Measurements from ENCODE around the gene KCNK13. TPM values are rescaled to one million over a fixed set of nuclear protein-coding genes. Genes with fewer than 3 reads are reported as not detected.
"Not testable (repeated sequence)": the region's sequence is repeated elsewhere in the genome, so short reads cannot be mapped to it uniquely, and the experiment has no call there.

Gene KCNK13
- total RNA-seq, 1 donor from 2014 or later, result 1.0 TPM

DNA sequence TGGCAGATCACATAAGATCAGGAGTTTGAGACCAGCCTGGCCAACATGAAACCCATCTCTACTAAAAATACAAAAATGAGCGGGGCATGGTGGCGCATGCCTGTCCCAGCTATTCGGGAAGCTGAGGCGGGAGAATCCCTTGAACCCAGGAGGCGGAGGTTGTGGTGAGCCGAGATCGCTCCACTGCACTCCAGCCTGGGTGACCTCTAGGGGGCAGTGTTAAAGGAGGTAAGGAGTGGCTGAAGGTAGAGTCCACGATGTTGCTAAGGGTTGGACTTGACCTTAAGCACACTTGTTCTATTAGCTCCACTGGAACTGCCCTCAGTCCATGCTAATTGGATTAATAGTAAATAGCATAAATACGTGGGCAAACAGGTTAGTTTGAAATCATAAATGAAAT lies 132.1 kb downstream of the KCNK13 start:
- DNase-seq, result no peak

- no peak for DNase-seq
Observed at GRCh38 chr14:90194706-90195105, 132.9 kb downstream of the KCNK13 start.

- DNase-seq, result no peak
Observed at GRCh38 chr14:90198541-90199060, 136.8 kb downstream of the KCNK13 start.

DNA sequence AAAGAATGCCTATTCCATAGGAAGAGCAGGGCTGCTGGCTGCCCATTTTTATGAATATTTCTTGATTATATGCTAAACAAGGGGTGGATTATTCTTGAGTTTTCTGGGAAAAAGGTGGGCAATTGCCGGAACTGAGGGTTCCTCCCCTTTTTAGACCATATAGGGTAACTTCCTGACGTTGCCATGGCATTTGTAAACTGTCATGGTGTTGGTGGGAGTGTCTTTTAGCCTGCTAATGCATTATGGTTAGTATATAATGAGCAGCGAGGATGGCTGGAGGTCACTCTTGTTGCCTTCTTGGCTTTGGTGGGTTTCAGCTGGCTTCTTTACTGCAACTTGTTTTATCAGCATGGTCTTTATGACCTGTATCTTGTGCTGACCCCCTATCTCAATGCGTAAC lies 138.8 kb downstream of the KCNK13 start:
- DNase-seq, result not testable (repeated sequence)

DNA sequence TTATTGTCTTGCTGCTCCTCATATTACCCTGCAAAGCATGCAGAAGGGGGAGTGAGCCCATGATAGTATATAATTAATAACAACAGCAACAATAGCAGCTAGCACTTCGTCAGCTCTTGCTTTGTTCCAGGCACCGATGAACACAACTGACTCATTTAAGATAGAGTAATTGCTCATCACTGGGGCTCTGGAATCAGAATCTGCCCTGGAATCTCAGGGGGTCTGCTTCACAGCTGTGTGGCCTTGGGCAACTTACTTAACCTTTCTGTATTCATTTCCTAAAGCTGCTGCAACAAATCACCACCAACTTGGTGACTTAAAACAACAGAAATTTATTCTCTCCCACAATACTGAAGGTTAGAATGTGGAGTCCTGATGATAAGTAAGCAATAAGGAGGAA lies 139.6 kb downstream of the KCNK13 start:
- no peak for DNase-seq

- DNase-seq, result no peak
Observed at GRCh38 chr14:90204516-90204915, 142.7 kb downstream of the KCNK13 start.

- no peak for DNase-seq
Observed at GRCh38 chr14:90213099-90213748, 151.4 kb downstream of the KCNK13 start.

GRCh38 chr14:90228478-90228877 lies 166.7 kb downstream of the KCNK13 start:
- DNase-seq, result no peak

- DNase-seq, result not testable (repeated sequence)
Observed at GRCh38 chr14:90229942-90230341, 168.1 kb downstream of the KCNK13 start.

Small RNA genes lying within 50 kb of the gene (small RNA-seq; reads per million reads assigned to genes)
- not detected for gene RF00019 (ENCODE audit: low replicate concordance)

Other genes starting within 250 kb of the KCNK13 start
- gene EFCAB11, start 107.3 kb upstream of the KCNK13 start, total RNA-seq, result 13.2 TPM
- gene TDP1, start 106.1 kb upstream of the KCNK13 start, total RNA-seq, result 16.8 TPM
- 173 TPM for gene PSMC1, start 194.6 kb downstream of the KCNK13 start, total RNA-seq

Measured in tongue (tissue), 3 donors.